ENCODE measurements around the gene TSPAN4. TPM values are rescaled to one million over a fixed set of nuclear protein-coding genes. Genes with fewer than 3 reads are reported as not detected.

TSPAN4 gene, protein sequence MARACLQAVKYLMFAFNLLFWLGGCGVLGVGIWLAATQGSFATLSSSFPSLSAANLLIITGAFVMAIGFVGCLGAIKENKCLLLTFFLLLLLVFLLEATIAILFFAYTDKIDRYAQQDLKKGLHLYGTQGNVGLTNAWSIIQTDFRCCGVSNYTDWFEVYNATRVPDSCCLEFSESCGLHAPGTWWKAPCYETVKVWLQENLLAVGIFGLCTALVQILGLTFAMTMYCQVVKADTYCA
- polyA plus RNA-seq, result 10 to 100 TPM in 2 of 4 donors, 1 to 10 TPM in 2; 5.1 to 53.3 (median 10.2) TPM
- long read RNA-seq, donor 1, partial matches to known transcripts, result 0 of 5 reads
- long read RNA-seq, donor 1, other reads (novel, unspliced or antisense), result 0 of 5 reads
- long read RNA-seq, donor 2, partial matches to known transcripts, result 0 of 1 reads
- long read RNA-seq, donor 2, other reads (novel, unspliced or antisense), result 0 of 1 reads
- long read RNA-seq, donor 3, partial matches to known transcripts, result 0 of 1 reads
- long read RNA-seq, donor 3, other reads (novel, unspliced or antisense), result 0 of 1 reads
- long read RNA-seq, donor 4, partial matches to known transcripts, result 0 of 1 reads
- long read RNA-seq, donor 4, other reads (novel, unspliced or antisense), result 0 of 1 reads
- long read RNA-seq, donor 5, partial matches to known transcripts, result 0 of 3 reads
- long read RNA-seq, donor 5, other reads (novel, unspliced or antisense), result 0 of 3 reads
- long read RNA-seq, donor 6, partial matches to known transcripts, result 0 of 4 reads
- long read RNA-seq, donor 6, other reads (novel, unspliced or antisense), result 0 of 4 reads
- long read RNA-seq, donor 7, result 0 reads
- long read RNA-seq, donor 8, result 0 reads
- long read RNA-seq, donor 9, result 0 reads
- long read RNA-seq, donor 10, partial matches to known transcripts, result 43 of 65 reads
- long read RNA-seq, donor 10, other reads (novel, unspliced or antisense), result 17 of 65 reads

DNA sequence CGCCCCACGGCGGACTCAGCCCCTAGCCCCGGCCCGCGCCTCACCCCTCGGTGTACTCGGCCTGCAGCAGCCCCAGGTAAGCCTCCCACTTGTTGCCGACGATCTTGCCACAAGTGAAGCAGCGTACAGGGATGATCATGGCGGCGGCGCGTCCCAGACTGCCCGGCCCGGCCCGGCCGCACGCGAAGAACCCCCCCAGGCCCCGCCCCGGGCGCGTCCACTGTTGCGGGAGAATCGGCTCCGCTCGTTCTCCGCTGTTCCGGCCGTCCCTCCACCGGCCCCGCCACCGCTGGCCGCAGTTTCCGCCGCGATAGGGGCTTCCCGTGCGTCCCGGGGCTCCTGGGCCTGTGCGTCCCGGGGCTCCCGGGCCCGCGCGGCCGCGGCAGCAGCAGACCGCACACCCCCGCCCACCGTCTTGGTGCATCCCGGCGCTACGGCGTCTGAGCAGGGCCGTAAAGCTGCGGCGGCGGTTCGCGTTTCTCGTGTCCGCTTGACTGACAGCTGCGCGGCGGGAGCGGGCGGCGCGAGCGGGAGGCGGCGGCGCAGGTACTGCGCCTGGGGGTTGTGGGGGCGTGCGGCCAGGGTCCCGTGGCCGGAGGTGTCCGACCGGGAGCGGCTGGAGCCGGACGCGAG, at the start of gene TSPAN4, which contains the start of gene POLR2L:
TSPAN4 (plus strand) TSS at position 483 of the 633 bp plus-strand sequence. CDS start 7,453 bp downstream, outside the sequence.
POLR2L (minus strand) TSS at position 160 of the 633 bp plus-strand sequence; CDS start at position 139, 21 bp downstream.
- H3K4me3 ChIP-seq (ENCODE audit: low read depth in 1 of 3, low read length in 3 of 3), result peak within 1 kb of the TSS; percentile 80 to 94 (median 85)
- peaks cover 0 to 38% (median 0%) of the 10 kb centered on the region in 3 donors for H3K27me3 ChIP-seq (ENCODE audit: control insufficient read depth in 3 of 3, insufficient read depth in 3 of 3, low read length in 3 of 3)
- WGBS, 3 donors, result 0 to 1% (median 1%) methylated on average over 55 to 87 of the region's 87 CpGs
- no peaks in the 10 kb centered on the region for H3K9me3 ChIP-seq (ENCODE audit: control insufficient read depth in 2 of 2, insufficient read depth in 1 of 2, low read depth in 1 of 2, low read length in 1 of 2)
- no peak for FAIRE-seq
- DNase-seq, result peak; percentile 81 to 94
- H3K36me3 ChIP-seq (ENCODE audit: control insufficient read depth in 3 of 3, insufficient read depth in 2 of 3, low read depth in 1 of 3, low read length in 3 of 3), result peaks cover 6 to 38% (median 15%) of the 10 kb centered on the region in 3 donors
- H3K4me1 ChIP-seq (ENCODE audit: control insufficient read depth in 3 of 3, insufficient read depth in 2 of 3, low read depth in 1 of 3, low read length in 2 of 3), result peaks cover 4 to 54% (median 9%) of the 10 kb centered on the region in 3 donors
- H3K27ac ChIP-seq (ENCODE audit: low read depth in 1 of 3, low read length in 2 of 3), result peak within 1 kb of the TSS; percentile 73 to 89 (median 80)

DNA sequence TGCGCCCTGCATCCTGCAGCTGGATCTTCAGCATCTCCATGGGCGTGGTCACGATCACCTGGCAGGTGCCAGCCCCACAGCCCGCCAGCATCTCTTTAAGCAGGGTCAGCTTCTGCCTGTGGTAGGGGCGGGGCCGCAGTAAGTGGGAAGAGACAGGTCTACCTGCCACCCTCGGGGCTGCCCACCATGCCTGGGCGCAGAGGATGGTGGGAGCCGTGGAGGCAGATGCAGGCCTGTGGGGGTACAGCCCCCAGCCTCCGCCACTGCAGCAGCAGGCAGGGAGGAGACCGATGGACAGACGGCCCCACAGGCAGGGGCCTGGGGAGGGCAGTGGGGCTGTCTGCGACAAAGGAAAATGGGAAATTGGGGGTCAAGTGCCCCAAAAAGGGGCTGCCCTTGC, 49.8 kb upstream of the TSPAN4 start:
- WGBS, 3 donors, result 75 to 89% (median 81%) methylated on average over 9 to 13 of the region's 13 CpGs
- H3K36me3 ChIP-seq (ENCODE audit: control insufficient read depth in 3 of 3, insufficient read depth in 2 of 3, low read depth in 1 of 3, low read length in 3 of 3), result peaks cover 0 to 41% (median 5%) of the 10 kb centered on the region in 3 donors
- DNase-seq, result no peak
- no peak for FAIRE-seq
- H3K9me3 ChIP-seq (ENCODE audit: control insufficient read depth in 2 of 2, insufficient read depth in 1 of 2, low read depth in 1 of 2, low read length in 1 of 2), result no peaks in the 10 kb centered on the region
- peaks cover 0 to 32% (median 0%) of the 10 kb centered on the region in 3 donors for H3K27me3 ChIP-seq (ENCODE audit: control insufficient read depth in 3 of 3, insufficient read depth in 3 of 3, low read length in 3 of 3)
- no peak overlapping the region for H3K27ac ChIP-seq (ENCODE audit: low read depth in 1 of 3, low read length in 2 of 3)
- no peak overlapping the region for H3K4me3 ChIP-seq (ENCODE audit: low read depth in 1 of 3, low read length in 3 of 3)
- H3K4me1 ChIP-seq (ENCODE audit: control insufficient read depth in 3 of 3, insufficient read depth in 2 of 3, low read depth in 1 of 3, low read length in 2 of 3), result peaks cover 3 to 37% (median 10%) of the 10 kb centered on the region in 3 donors

DNA sequence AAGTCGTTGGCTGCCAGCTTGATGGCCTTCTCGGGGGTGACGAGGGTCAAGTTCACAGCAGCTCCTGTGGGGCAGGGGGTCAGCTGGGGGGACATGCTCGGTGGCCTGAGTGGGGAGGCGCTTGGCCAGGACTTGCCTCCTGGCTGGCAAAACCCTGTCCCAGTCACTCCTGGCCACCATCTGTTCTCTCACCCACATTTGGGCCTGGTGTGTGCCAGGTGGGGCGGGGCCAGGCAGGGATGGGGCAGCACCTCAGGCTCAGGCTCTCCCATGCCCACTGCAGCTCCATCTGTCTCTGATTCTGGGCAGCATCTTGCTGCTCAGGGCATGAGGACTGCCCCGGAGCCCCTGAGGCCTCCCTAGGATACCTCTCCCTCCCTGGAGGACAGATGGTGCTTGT, 49.1 kb upstream of the TSPAN4 start:
- FAIRE-seq (no peak), DNase-seq (no peak)
- 77 to 93% (median 82%) methylated on average over 7 of the region's 7 CpGs for WGBS, 3 donors
- Histone ChIP-seq H3K27ac (ENCODE audit: low read depth in 1 of 3, low read length in 2 of 3) (no peak overlapping the region), H3K36me3 (ENCODE audit: control insufficient read depth in 3 of 3, insufficient read depth in 2 of 3, low read depth in 1 of 3, low read length in 3 of 3) (peaks cover 0 to 40% (median 5%) of the 10 kb centered on the region in 3 donors), H3K4me1 (ENCODE audit: control insufficient read depth in 3 of 3, insufficient read depth in 2 of 3, low read depth in 1 of 3, low read length in 2 of 3) (peaks cover 3 to 33% (median 10%) of the 10 kb centered on the region in 3 donors), H3K9me3 (ENCODE audit: control insufficient read depth in 2 of 2, insufficient read depth in 1 of 2, low read depth in 1 of 2, low read length in 1 of 2) (no peaks in the 10 kb centered on the region), H3K4me3 (ENCODE audit: low read depth in 1 of 3, low read length in 3 of 3) (no peak overlapping the region), H3K27me3 (ENCODE audit: control insufficient read depth in 3 of 3, insufficient read depth in 3 of 3, low read length in 3 of 3) (peaks cover 0 to 28% (median 0%) of the 10 kb centered on the region in 3 donors)

- DNase-seq (no peak), FAIRE-seq (no peak)
- Histone ChIP-seq H3K27ac (ENCODE audit: low read depth in 1 of 3, low read length in 2 of 3) (no peak overlapping the region), H3K27me3 (ENCODE audit: control insufficient read depth in 3 of 3, insufficient read depth in 3 of 3, low read length in 3 of 3) (peaks cover 0 to 21% (median 0%) of the 10 kb centered on the region in 3 donors), H3K4me1 (ENCODE audit: control insufficient read depth in 3 of 3, insufficient read depth in 2 of 3, low read depth in 1 of 3, low read length in 2 of 3) (peaks cover 3 to 32% (median 10%) of the 10 kb centered on the region in 3 donors), H3K4me3 (ENCODE audit: low read depth in 1 of 3, low read length in 3 of 3) (no peak overlapping the region), H3K9me3 (ENCODE audit: control insufficient read depth in 2 of 2, insufficient read depth in 1 of 2, low read depth in 1 of 2, low read length in 1 of 2) (no peaks in the 10 kb centered on the region), H3K36me3 (ENCODE audit: control insufficient read depth in 3 of 3, insufficient read depth in 2 of 3, low read depth in 1 of 3, low read length in 3 of 3) (peaks cover 0 to 43% (median 5%) of the 10 kb centered on the region in 3 donors)
- WGBS, 3 donors, result 87 to 89% (median 88%) methylated on average over 28 to 31 of the region's 31 CpGs
These were observed 48.5 kb upstream of the TSPAN4 start for GRCh38 chr11:794013-794765.

DNA sequence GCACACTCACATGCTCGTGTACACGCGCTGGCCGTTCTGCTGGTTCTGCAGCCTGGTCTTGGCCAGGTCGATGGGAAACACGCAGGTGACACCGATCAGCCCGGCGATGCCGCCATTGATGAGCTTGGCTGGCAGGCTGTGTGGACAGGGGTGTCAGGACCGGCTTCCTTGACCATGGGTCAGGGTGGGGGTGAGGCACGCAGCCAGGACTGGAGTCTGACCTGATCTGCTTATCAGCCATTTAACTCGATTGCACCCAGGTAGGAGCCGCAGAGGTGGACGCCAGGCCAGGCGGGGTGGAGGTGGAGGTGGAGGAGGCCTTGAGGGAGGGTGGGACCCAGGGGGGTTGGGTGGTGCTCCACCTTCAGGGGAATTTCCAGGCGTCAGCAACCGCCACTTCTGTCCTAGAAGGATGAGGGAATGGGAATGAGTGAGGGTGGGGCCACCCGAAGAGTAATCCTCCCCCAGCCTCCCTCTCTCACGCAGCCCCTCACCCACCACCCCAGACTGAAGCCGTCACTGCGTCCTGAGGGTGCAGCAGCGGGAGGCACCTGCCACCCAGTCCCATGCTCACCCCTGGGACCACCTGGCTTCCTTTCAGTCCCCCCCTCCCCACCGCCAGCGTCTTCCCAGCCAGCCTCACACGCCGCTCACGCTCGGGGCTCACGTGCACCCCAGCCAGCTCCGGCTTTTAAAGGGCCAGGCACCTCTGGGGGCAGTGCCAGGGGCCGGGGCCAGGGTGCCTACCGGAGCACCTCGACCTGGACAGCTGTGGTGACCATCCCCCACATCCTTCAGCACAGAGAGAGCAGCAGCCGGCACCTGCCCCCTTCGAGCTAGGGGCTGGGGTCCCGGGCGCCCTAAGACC, 47.7 kb upstream of the TSPAN4 start:
- H3K4me1 ChIP-seq (ENCODE audit: control insufficient read depth in 3 of 3, insufficient read depth in 2 of 3, low read depth in 1 of 3, low read length in 2 of 3), result peaks cover 3 to 26% (median 10%) of the 10 kb centered on the region in 3 donors
- peak overlapping the region in 2 of 3 donors; percentile 60 to 87 for H3K4me3 ChIP-seq (ENCODE audit: low read depth in 1 of 3, low read length in 3 of 3)
- H3K27me3 ChIP-seq (ENCODE audit: control insufficient read depth in 3 of 3, insufficient read depth in 3 of 3, low read length in 3 of 3), result peaks cover 0 to 15% (median 0%) of the 10 kb centered on the region in 3 donors
- 25 to 51% (median 40%) methylated on average over 33 to 38 of the region's 38 CpGs for WGBS, 3 donors
- H3K27ac ChIP-seq (ENCODE audit: low read depth in 1 of 3, low read length in 2 of 3), result peak overlapping the region in 2 of 3 donors; percentile 30 to 51
- no peaks in the 10 kb centered on the region for H3K9me3 ChIP-seq (ENCODE audit: control insufficient read depth in 2 of 2, insufficient read depth in 1 of 2, low read depth in 1 of 2, low read length in 1 of 2)
- DNase-seq, result peak; percentile 37 to 51
- FAIRE-seq, result no peak
- H3K36me3 ChIP-seq (ENCODE audit: control insufficient read depth in 3 of 3, insufficient read depth in 2 of 3, low read depth in 1 of 3, low read length in 3 of 3), result peaks cover 0 to 51% (median 5%) of the 10 kb centered on the region in 3 donors

DNA sequence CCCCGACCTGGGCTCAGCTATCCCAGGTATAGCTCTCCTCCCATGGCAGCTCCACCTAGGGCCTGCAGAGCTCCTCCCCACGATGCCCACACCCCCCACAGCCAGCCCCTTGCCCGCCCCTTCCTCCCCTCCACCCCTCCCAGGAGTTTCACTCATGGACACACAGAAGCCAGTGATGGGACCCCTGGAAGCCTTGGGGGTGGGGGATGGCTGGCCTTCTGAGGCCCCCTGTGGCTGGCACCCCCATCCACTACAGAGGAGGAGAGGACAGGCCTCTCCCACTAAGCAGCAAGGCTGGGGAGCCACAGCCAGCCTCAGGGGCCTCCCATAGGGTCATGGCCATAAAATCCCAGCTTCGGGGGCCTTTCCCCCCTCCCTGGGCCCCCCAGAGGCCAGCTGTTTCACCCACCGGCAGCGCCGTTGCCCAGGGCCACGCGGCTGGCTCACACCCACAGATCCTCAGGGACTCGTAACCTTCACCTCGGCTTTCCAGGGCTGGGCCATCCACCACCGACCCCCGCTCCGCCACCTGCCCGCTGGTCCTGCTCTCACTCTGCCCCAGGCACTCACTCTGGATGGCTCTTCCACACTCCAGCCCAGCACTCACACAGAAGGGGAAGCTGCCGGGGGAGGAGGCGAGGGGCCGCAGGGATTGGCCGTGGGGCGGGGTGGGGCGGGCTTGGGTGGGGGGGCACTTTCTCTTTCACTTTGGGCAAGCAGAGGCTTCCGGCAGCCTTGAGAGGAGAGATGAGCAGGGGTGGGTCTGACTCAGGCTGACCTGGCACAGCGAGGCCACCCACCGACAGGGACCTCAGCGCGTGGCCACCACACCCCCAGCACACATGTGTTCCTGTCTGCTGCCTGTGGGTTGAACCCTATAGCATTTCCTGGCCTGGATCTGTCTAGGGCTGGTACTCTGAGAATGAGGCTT, 46.8 kb upstream of the TSPAN4 start:
- peaks cover 3 to 58% (median 5%) of the 10 kb centered on the region in 3 donors for H3K36me3 ChIP-seq (ENCODE audit: control insufficient read depth in 3 of 3, insufficient read depth in 2 of 3, low read depth in 1 of 3, low read length in 3 of 3)
- H3K27ac ChIP-seq (ENCODE audit: low read depth in 1 of 3, low read length in 2 of 3), result peak overlapping the region; percentile 80 to 92 (median 91)
- FAIRE-seq, result no peak

More for the DNA sequence above, 46.8 kb upstream of the TSPAN4 start:
- DNase-seq, result peak; percentile 81 to 88
- 0 to 4% (median 0%) methylated on average over 20 to 26 of the region's 26 CpGs for WGBS, 3 donors
- no peaks in the 10 kb centered on the region for H3K9me3 ChIP-seq (ENCODE audit: control insufficient read depth in 2 of 2, insufficient read depth in 1 of 2, low read depth in 1 of 2, low read length in 1 of 2)
- peaks cover 0 to 7% (median 0%) of the 10 kb centered on the region in 3 donors for H3K27me3 ChIP-seq (ENCODE audit: control insufficient read depth in 3 of 3, insufficient read depth in 3 of 3, low read length in 3 of 3)
- H3K4me3 ChIP-seq (ENCODE audit: low read depth in 1 of 3, low read length in 3 of 3), result peak overlapping the region; percentile 37 to 87 (median 60)
- peaks cover 3 to 26% (median 10%) of the 10 kb centered on the region in 3 donors for H3K4me1 ChIP-seq (ENCODE audit: control insufficient read depth in 3 of 3, insufficient read depth in 2 of 3, low read depth in 1 of 3, low read length in 2 of 3)

All from small intestine (tissue), 16 donors.